ENCODE data around the gene CLCA1.
"Not testable (repeated sequence)": the region's sequence is repeated elsewhere in the genome, so short reads cannot be mapped to it uniquely, and the experiment has no call there.

Gene CLCA1

DNA sequence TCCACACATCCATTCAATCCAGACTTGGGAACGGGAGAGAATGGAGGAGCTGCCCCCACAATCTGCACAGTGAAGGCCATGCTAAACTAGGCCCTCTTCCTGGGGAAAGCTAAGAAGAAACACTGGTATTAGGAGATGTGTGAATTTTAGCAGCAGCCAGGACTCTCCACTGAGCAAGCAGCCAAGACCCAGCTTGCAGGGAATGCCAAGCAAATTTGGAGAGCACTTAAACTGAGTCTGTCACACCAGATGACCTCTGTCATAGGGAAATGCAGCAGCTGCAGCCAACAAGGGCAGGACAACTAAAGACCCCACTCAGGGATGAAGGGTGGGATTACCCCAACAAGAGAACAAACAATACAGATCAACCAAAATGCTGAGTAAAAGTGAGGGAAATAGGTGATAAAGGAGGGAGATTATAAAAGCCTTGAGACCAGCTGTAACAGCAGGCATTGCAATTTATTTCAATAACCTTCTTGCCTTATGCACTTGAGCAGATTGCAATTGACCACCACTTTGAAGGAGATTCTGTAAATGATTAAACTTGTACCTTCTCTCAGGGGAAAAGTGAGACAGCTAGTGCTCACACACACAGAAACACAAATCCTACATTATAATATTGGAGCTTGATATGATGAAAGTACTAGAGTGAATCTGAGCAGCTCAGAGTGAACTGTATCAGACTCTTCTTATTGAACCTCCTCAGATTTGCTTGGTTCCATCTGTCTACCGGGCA lies 2.5 kb upstream of the CLCA1 start:
- no peak for DNase-seq

DNA sequence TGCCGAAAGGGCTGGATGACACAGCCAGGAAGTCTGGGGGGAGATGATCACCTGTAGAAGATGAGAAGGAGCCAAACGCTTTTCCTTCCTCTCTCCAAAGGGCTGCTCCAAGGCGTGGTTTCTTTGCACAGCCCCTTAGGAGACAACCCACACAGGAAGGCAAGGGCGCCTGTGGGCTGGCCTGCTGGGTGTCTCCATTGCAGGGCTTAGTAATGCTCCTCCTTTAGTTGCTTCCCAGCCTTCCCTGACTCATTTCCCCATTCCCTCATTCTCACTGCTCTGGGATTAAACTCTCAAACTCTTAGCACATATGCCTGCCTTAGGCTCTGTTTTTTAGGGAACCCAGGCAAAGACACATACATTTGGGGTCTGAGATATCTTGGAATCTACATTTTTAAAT lies 1.7 kb upstream of the CLCA1 start:
- no peak for DNase-seq

GRCh38 chr1:86470859-86471258 lies 2.1 kb downstream of the CLCA1 start:
- no peak for DNase-seq

- DNase-seq = no peak
Measured at GRCh38 chr1:86471291-86471690, 2.6 kb downstream of the CLCA1 start.

DNA sequence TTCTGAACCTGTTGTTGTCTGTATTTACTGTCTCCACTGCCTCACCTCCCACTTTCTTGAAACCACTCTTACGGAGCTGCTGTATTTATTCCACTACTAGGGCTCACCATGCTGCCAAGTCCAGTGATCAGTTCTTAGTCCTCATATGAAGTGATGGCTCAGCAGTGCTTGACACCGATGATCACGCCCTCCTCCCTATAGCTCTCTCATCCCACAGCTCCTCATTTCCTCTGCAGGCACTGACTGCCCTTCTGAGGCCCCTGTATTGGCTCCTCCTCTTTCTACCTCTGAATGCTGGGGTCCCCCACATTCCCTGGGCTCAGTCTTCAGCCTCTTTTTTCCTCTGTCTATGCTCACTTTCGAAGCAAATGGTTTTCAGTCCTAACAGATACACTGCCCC lies 3.4 kb downstream of the CLCA1 start:
- DNase-seq = no peak

DNA sequence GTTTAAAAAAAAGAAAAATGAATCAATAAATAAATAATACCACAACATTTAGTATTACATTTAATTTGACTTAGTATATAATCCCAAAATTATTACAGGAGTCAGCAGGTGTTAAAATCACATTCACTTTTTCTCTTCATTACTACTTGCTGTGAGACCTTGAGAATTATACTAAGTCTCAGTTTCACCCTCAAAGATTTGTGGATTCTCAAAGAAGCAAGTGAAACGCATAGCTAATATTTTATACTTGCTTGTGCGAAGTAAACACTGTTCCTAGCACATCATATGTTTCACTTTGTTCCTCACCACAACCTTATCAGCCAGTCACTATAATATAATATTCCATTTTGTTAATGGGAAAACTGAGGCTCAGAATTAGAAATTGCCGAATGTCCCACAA lies 4.0 kb downstream of the CLCA1 start:
- DNase-seq = no peak

- DNase-seq = no peak
Measured at GRCh38 chr1:86477256-86477655, 8.5 kb downstream of the CLCA1 start.

- DNase-seq = no peak
Measured at GRCh38 chr1:86477682-86478081, 9.0 kb downstream of the CLCA1 start.

DNA sequence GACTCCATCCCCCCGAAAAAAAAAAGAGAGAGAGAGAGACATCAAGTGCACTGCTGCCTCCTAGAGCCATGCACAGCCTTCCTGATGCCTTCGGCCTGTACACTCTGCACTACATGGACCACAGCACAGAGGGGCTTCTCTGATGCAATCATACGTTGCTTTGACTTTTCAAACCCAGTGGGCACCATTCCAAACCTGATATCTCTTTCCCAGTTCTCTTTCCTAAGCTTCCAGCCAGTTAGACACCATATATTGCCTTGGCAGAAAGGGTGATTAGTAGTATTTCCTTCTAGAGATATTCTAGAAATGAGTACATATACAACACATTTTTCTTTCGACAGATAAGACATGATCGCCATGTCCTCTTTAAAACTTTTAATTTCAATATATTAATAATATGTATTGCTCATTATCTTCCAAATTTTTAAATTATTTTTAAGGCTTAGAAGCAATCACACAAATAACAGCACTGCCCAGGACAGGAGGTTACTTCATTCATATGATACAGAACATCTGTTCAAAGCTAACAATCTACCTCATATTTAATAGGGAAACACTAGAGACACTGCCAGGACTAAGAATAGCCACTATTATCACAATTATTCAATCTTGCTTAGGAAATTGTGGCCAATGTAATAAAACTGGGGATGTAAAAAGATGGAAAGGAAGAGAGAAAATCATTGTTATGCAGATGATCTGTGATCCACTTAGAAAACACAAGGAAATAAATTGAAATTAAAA lies 9.9 kb downstream of the CLCA1 start:
- no peak for DNase-seq

DNA sequence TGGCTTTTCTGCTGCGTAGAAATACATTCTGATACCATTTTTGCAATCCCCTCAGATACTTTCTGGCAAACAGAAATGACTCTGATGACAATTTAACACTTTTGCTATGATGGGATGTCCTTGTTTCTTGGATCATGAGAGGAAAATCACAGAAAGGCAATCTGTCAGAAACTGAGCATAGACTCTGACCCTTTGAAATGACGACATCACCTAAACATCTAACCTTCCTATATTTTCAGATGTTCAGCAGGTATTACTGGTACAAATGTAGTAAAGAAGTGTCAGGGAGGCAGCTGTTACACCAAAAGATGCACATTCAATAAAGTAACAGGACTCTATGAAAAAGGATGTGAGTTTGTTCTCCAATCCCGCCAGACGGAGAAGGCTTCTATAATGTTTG lies 13.2 kb downstream of the CLCA1 start:
- no peak for DNase-seq

GRCh38 chr1:86487131-86487810 lies 18.5 kb downstream of the CLCA1 start:
- no peak for DNase-seq

- DNase-seq = no peak
Measured at GRCh38 chr1:86487811-86488141, 19.0 kb downstream of the CLCA1 start.

GRCh38 chr1:86489242-86489878 lies 20.6 kb downstream of the CLCA1 start:
- no peak for DNase-seq

- DNase-seq = no peak
Measured at GRCh38 chr1:86491171-86491950, 22.6 kb downstream of the CLCA1 start.

DNA sequence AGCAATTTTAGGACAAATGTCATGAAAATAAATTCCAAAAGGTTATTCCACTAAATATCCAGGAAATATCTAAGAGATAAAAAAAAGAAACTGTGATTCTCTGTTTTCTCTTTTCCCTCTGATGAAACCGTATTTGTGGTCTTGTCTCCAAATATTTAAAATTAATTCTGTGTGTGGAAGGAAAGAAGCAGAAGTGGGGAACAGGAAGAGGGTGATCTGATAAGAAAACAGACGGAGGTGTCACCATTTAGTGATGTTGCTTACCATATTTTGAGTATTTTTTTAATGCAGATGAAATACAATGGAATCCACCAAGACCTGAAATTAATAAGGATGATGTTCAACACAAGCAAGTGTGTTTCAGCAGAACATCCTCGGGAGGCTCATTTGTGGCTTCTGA lies 29.6 kb downstream of the CLCA1 start:
- no peak for DNase-seq

DNA sequence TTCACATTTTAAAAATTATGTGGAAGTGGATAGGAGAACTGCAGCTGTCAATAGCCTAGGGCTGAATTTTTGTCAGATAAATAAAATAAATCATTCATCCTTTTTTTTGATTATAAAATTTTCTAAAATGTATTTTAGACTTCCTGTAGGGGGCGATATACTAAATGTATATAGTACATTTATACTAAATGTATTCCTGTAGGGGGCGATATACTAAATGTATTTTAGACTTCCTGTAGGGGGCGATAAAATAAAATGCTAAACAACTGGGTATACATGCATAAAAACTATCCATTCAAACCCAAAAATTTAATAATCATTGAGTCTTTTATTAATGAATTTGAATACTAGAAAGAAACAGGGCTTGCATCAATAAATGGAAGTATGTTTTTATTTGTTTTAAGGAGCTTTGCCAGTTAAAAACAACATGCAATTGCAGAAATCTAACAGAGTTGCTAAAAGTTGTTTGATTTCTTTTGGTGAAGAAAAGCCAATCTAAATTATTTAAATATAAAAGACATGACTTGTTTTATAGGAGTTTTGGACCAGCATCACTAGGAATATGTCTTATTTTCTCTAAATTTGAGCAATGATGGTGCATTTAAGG lies 31.4 kb downstream of the CLCA1 start:
- no peak for DNase-seq

GRCh38 chr1:86500714-86501113 lies 32.0 kb downstream of the CLCA1 start:
- DNase-seq = no peak

GRCh38 chr1:86502125-86502646 lies 33.5 kb downstream of the CLCA1 start:
- DNase-seq = not testable (repeated sequence)

DNA sequence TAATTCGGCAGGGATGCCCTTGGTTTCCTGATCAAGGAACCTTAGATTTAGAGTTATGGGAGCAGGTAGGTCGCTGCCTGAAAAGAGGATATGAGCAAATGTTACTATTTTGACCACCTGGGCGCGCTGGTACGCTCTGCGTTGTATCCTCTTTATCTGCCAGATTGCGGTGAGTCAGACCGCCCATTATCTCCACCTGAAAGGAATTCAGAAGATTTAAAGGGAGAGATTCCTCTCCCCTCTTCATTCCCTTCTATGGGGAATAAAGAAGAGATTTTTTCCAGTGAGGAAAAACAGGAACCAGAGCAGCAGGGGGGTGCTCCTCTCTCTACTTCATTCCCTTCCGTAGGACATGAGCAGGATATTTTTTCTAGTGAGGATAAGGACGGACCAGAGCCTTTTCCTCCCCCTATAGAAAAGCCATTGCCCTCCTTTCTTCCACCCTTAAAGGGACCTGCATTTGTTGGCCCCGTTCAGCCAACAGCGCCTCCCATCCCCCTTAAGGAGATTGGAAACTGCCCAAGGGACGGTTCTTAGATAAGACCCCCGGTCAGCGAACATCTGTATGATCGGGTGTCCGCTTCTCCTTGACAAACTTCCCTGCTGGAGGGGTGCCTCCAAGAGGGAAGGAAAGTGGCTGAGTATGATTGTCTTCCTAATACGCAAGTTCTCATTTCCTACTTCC lies 34.1 kb downstream of the CLCA1 start:
- DNase-seq = no peak

DNA sequence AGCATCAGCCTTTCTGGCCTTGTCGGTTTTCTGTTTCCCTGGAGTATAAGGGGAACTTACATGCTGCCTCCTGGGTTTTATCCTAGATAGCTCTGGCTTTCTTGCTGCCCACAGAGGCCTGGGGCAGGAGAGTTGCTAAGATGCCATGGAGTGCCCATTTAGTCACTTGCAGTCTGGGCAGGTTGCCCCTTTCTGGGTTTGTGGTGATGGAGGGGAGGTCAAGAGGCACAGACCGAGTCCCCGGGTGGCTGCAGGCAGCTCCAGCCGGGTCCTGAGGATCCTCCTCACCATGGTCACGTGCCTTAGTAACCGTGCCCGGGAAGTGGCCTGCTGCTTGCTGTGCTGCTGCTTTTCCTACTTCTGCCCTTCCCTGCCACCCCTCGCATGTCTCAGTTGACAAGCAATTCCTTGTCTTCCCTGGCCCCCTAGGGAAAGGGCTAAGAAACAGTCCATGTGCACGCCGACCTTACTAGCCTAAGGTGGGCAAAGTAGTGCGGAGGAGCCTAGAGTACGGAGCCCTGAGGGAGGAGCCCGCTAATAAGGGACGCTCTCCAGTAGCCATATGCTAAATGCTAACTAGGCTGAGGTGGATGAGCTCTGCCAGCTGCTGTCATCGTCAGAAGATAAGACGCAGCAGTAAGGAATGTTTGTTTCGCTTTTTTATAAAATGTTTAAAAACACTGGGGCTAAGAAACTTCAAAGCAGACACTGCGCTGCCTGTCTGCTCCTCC lies 34.8 kb downstream of the CLCA1 start:
- no peak for DNase-seq

- DNase-seq = no peak
Measured at GRCh38 chr1:86504137-86504479, 35.4 kb downstream of the CLCA1 start.

Measured in activated CD4-positive, alpha-beta T cell treated with anti-CD3 and anti-CD28 coated beads for 1 hour (primary cell).